ELR (cell line): ENCODE data around the gene DNAAF3.
A peak's percentile ranks its signal among the peaks of the same experiment; 100 is the strongest.

Experiments used
- DNase-seq: peaks from one replicate; pipeline ENCODE4 v3.0.0-alpha.2; 2015; ENCODE audit warnings: low read depth

The DNAAF3 gene

GRCh38 chr19:55116232-55116858 lies 50.1 kb downstream of the DNAAF3 start:
- DNase-seq = peak; percentile 76

DNA sequence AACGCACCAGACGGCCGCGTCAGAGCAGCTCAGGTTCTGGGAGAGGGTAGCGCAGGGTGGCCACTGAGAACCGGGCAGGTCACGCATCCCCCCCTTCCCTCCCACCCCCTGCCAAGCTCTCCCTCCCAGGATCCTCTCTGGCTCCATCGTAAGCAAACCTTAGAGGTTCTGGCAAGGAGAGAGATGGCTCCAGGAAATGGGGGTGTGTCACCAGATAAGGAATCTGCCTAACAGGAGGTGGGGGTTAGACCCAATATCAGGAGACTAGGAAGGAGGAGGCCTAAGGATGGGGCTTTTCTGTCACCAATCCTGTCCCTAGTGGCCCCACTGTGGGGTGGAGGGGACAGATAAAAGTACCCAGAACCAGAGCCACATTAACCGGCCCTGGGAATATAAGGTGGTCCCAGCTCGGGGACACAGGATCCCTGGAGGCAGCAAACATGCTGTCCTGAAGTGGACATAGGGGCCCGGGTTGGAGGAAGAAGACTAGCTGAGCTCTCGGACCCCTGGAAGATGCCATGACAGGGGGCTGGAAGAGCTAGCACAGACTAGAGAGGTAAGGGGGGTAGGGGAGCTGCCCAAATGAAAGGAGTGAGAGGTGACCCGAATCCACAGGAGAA lies 50.9 kb downstream of the DNAAF3 start:
- DNase-seq = peak; percentile 49

- no peak for DNase-seq
Measured at GRCh38 chr19:55114566-55115145, 51.8 kb downstream of the DNAAF3 start.

- DNase-seq = peak; percentile 79
Measured at GRCh38 chr19:55113570-55114039, 52.8 kb downstream of the DNAAF3 start.

DNA sequence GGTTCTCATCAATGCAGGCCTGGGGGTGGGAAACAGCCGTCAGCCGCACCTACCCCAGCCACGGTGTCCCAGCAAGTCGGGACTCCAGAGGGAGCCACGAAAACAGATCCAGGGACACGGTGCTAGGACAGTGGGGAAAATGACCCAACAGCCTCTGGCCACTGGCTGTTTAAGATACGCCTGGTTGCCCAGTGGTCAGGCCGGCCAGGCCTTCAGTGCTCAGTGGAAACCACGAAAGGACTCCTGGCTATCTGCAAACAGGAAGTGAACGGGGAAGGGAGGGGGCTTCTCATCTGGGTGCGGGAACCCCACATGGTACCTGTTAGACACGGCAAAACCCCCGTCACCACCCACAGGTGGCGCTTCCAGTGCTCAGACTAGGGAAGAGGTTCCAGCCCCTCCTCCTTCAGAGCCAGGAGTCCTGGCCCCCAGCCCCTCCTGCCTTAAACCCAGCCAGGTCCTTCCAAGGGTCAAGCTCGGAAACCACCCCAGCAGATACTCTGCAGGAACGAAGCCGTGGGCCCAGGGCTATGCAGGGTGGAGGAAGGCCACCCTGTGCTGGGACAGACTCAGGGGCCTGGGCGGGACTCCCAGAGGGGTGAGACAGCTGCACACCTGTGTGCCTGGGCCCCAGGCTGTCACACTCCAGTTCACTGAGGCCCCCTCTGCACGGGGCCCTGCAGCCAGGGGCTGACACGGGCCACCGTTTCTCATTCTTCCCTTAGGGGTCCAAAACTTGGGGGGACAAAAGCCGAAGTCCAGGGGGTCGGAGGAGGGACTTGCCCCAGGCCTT lies 53.4 kb downstream of the DNAAF3 start:
- DNase-seq = no peak

DNA sequence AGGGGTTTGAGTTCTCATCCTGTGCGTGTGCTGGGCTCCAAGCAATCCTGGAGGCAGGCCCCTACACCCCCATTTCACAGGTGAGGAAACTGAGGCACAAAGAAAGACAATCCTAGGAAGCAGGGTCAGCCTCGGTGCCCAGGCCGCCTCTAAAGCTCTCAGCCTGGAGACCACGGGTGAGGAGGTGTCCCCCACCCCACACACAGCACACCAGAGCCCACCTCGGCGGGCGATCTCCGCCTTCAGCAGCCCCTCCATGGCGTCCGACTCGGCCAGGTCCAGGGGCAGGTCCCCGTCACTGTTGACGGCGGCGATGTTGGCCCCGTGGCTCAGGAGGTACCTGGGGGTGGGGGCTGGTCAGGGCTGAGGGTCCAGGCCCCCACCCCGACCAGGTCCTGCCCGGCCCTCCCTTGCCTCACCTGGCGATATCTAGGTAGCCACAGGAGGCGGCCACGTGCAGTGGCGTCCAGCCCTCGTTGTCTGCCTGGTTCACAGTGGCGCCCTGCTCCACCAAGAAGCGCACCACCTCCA lies 54.1 kb downstream of the DNAAF3 start:
- DNase-seq = no peak

- no peak for DNase-seq
Measured at GRCh38 chr19:55111238-55111831, 55.1 kb downstream of the DNAAF3 start.

- no peak for DNase-seq
Measured at GRCh38 chr19:55109527-55110291, 56.7 kb downstream of the DNAAF3 start.
